Panc1 (cell line): ENCODE data around the gene CENPU. TPM values are rescaled to one million over a fixed set of nuclear protein-coding genes. Genes with fewer than 3 reads are reported as not detected.

ENCODE experiments used
- ATAC-seq: fragments of 200-7000 bp; cut with Tn5 transposase; 2 replicates; pipeline ENCODE4 v1.9.1; 2020; ENCODE audit warnings: mild to moderate bottlenecking, moderate library complexity
- BruUV-seq: library from RNA; stranded (reverse); fragments of 400-500 nt; replicated peaks from 2 replicates; lab custom pipeline; 2021; lab: Mats Ljungman, UMichigan
- CTCF ChIA-PET: fragments of 300-600 bp; sonication (Branson Sonifier 250); formaldehyde crosslinking; loops from one replicate; lab custom pipeline; 2022; ENCODE audit warnings: antibody characterized with exemption; lab: Charles Lee
- POLR2A ChIA-PET: fragments of 300-600 bp; sonication (Branson Sonifier 250); formaldehyde crosslinking; loops from one replicate; lab custom pipeline; 2022; ENCODE audit warnings: antibody characterized with exemption; lab: Charles Lee
- DNase-seq: peaks from one replicate; pipeline ENCODE4 v3.0.0-alpha.2; 2010; ENCODE audit warnings: low read depth, low spot score
- H3K27ac ChIP-seq: 2 replicates; pipeline ENCODE4 v1.5.1; 2011; ENCODE audit warnings: mild to moderate bottlenecking, low read length, inconsistent platforms
- H3K27me3 ChIP-seq: fragments of 200-500 bp; sonication (Bioruptor generic); 2 replicates; pipeline ENCODE4 v1.6.0; 2014; ENCODE audit warnings: low read length, inconsistent platforms; ENCODE audit not compliant: control insufficient read depth, insufficient read depth
- H3K36me3 ChIP-seq: fragments of 200-500 bp; sonication (Bioruptor generic); 2 replicates; pipeline ENCODE4 v1.5.1; 2014; ENCODE audit warnings: inconsistent platforms, mild to moderate bottlenecking, low read length, moderate library complexity; ENCODE audit not compliant: control insufficient read depth, insufficient read depth
- H3K4me1 ChIP-seq: 2 replicates; pipeline ENCODE4 v1.5.1; 2011; ENCODE audit warnings: inconsistent platforms, mild to moderate bottlenecking, low read length, moderate library complexity; ENCODE audit not compliant: control insufficient read depth, insufficient read depth
- H3K4me3 ChIP-seq, 2 experiments: 2 replicates each; pipeline ENCODE4 v1.5.1; 2011 to 2012; ENCODE audit warnings: low read depth in 2 of 2, low read length in 2 of 2, mild to moderate bottlenecking in 2 of 2, inconsistent platforms in 1 of 2, moderate library complexity in 1 of 2
- H3K9me3 ChIP-seq: fragments of 200-500 bp; sonication (Bioruptor generic); 2 replicates; pipeline ENCODE4 v1.5.1; 2014; ENCODE audit warnings: low read depth, mild to moderate bottlenecking, inconsistent platforms, low read length, moderate library complexity; ENCODE audit not compliant: control insufficient read depth, insufficient read depth
- CTCF ChIP-seq: fragments of 450-650 bp; IDR thresholded peaks from 2 replicates; pipeline ENCODE4 v1.5.1; 2017; ENCODE audit warnings: mild to moderate bottlenecking
- POLR2AphosphoS5 ChIP-seq: IDR thresholded peaks from 2 replicates; pipeline ENCODE4 v1.6.1; 2012; ENCODE audit warnings: mild to moderate bottlenecking, low read depth, low read length, moderate library complexity
- SIN3A ChIP-seq: IDR thresholded peaks from 2 replicates; pipeline ENCODE4 v1.6.1; 2012; ENCODE audit warnings: low read depth, mild to moderate bottlenecking, low read length, moderate library complexity, borderline replicate concordance; ENCODE audit not compliant: insufficient read depth
- TCF7L2 ChIP-seq: IDR thresholded peaks from 2 replicates; pipeline ENCODE4 v1.6.1; 2011; ENCODE audit warnings: mild to moderate bottlenecking, low read depth, low read length, inconsistent platforms
- in situ Hi-C: cut with HindIII; loops from 2 replicates; pipeline ENCODE4 v1.10.0; 2016; ENCODE audit warnings: low sequenced_read_pairs, low pct_unique_long_range_greater_than_20kb
- intact Hi-C: fragments of 100-400 bp; cut with micrococcal nuclease; formaldehyde crosslinking; loops from one replicate; pipeline ENCODE4 v1.10.0; 2022; ENCODE audit not compliant: unreplicated experiment
- total RNA-seq: library from RNA; stranded (reverse); gene quantifications from one replicate; pipeline ENCODE4 v1.2.1, GENCODE V29; 2021; ENCODE audit not compliant: unreplicated experiment
- TF ChIP-seq, protein P1 (sequence below), 2 experiments: IDR thresholded peaks; 2 replicates each; pipeline ENCODE4 v1.6.1; 2011 to 2012; ENCODE audit warnings: low read depth in 2 of 2, control low read depth in 1 of 2, low read length in 1 of 2, mild to moderate bottlenecking in 1 of 2, moderate library complexity in 1 of 2; ENCODE audit not compliant: insufficient read depth in 1 of 2

The CENPU gene
- total RNA-seq, 1 experiment from 2014 or later, result 16.6 TPM

- Histone ChIP-seq H3K9me3 (no peaks in the 10 kb centered on the region), H3K27ac (no peak overlapping the region), H3K27me3 (no peaks in the 10 kb centered on the region), H3K4me3 (no peak overlapping the region), H3K36me3 (no peaks in the 10 kb centered on the region), H3K4me1 (peaks cover 7% of the 10 kb centered on the region; the same call in 1 of the 2 replicates)
- POLR2A ChIA-PET, result interaction anchor here (0.7 kb wide), 1 partner anchor 35 kb away, joined by 4 read pairs; the partner anchor contains the start of genes CASP3 and PRIMPOL
- BruUV-seq, result no TSS peak
- CTCF ChIA-PET, result no interaction called here
- DNase-seq, result no peak
- in situ Hi-C loops (no loop called here), intact Hi-C loops (no loop called here)
- no peak for TF ChIP-seq SIN3A
- TF ChIP-seq TCF7L2, result no peak
- TF ChIP-seq POLR2AphosphoS5, result no peak
- no peak for TF ChIP-seq CTCF
- TF ChIP-seq, protein P1, sequence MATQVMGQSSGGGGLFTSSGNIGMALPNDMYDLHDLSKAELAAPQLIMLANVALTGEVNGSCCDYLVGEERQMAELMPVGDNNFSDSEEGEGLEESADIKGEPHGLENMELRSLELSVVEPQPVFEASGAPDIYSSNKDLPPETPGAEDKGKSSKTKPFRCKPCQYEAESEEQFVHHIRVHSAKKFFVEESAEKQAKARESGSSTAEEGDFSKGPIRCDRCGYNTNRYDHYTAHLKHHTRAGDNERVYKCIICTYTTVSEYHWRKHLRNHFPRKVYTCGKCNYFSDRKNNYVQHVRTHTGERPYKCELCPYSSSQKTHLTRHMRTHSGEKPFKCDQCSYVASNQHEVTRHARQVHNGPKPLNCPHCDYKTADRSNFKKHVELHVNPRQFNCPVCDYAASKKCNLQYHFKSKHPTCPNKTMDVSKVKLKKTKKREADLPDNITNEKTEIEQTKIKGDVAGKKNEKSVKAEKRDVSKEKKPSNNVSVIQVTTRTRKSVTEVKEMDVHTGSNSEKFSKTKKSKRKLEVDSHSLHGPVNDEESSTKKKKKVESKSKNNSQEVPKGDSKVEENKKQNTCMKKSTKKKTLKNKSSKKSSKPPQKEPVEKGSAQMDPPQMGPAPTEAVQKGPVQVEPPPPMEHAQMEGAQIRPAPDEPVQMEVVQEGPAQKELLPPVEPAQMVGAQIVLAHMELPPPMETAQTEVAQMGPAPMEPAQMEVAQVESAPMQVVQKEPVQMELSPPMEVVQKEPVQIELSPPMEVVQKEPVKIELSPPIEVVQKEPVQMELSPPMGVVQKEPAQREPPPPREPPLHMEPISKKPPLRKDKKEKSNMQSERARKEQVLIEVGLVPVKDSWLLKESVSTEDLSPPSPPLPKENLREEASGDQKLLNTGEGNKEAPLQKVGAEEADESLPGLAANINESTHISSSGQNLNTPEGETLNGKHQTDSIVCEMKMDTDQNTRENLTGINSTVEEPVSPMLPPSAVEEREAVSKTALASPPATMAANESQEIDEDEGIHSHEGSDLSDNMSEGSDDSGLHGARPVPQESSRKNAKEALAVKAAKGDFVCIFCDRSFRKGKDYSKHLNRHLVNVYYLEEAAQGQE (IDR thresholded peaks at IDR 0.05; ENCODE audit: insufficient read depth in 1 of 2, low read depth in 2 of 2, low read length in 1 of 2), result no peak
- no peak for ATAC-seq
Observed at GRCh38 chr4:184684491-184685189, 49.3 kb downstream of the CENPU start.

GRCh38 chr4:184681916-184682315 is 52.0 kb downstream of the CENPU start:
- TF ChIP-seq POLR2AphosphoS5, result no peak
- no peak for TF ChIP-seq TCF7L2
- TF ChIP-seq SIN3A, result no peak
- TF ChIP-seq, protein P1 (IDR thresholded peaks at IDR 0.05; ENCODE audit: insufficient read depth in 1 of 2, low read depth in 2 of 2, low read length in 1 of 2), result no peak
- no peak for TF ChIP-seq CTCF
- Histone ChIP-seq H3K27ac (no peak overlapping the region), H3K4me3 (no peak overlapping the region), H3K4me1 (no peaks in the 10 kb centered on the region), H3K36me3 (no peaks in the 10 kb centered on the region), H3K9me3 (no peaks in the 10 kb centered on the region), H3K27me3 (no peaks in the 10 kb centered on the region)
- POLR2A ChIA-PET, result no interaction called here
- CTCF ChIA-PET, result no interaction called here
- no TSS peak for BruUV-seq
- intact Hi-C loops (no loop called here), in situ Hi-C loops (no loop called here)
- no peak for ATAC-seq
- DNase-seq, result no peak
